Osteoblast (primary cell): ENCODE data around the gene SLC12A5. TPM values are rescaled to one million over a fixed set of nuclear protein-coding genes. Genes with fewer than 3 reads are reported as not detected.

Source experiments
- DNase-seq: peaks from one replicate; pipeline ENCODE4 v3.0.0; 2011; ENCODE audit warnings: low spot score, mixed read lengths; ENCODE audit not compliant: insufficient read length; ENCODE audit errors: missing footprints
- H2AFZ ChIP-seq: 2 replicates; pipeline ENCODE4 v1.6.0; 2011; ENCODE audit warnings: mild to moderate bottlenecking, low read length
- H3K27ac ChIP-seq: 2 replicates; pipeline ENCODE4 v1.5.1; 2011; ENCODE audit warnings: mild to moderate bottlenecking, low read depth, low read length, moderate library complexity
- H3K27me3 ChIP-seq: 2 replicates; pipeline ENCODE4 v1.6.0; 2012; ENCODE audit warnings: mild to moderate bottlenecking, control low read depth, inconsistent platforms, low read length, moderate library complexity; ENCODE audit not compliant: insufficient read depth
- H3K36me3 ChIP-seq: 2 replicates; pipeline ENCODE4 v1.5.1; 2011; ENCODE audit warnings: mild to moderate bottlenecking, low read length, control low read depth, moderate library complexity; ENCODE audit not compliant: insufficient read depth
- H3K4me1 ChIP-seq: 2 replicates; pipeline ENCODE4 v1.5.1; 2011; ENCODE audit warnings: mild to moderate bottlenecking, low read length, control low read depth, moderate library complexity; ENCODE audit not compliant: insufficient read depth
- H3K4me2 ChIP-seq: 2 replicates; pipeline ENCODE4 v1.6.0; 2011; ENCODE audit warnings: mild to moderate bottlenecking, low read length; ENCODE audit not compliant: insufficient read depth
- H3K4me3 ChIP-seq: fragments of 200-600 bp; sonication (generic); 3 replicates; pipeline ENCODE4 v1.5.1; 2012; ENCODE audit warnings: mild to moderate bottlenecking, low read length, inconsistent platforms; ENCODE audit not compliant: insufficient read depth
- H3K79me2 ChIP-seq: 2 replicates; pipeline ENCODE4 v1.6.0; 2012; ENCODE audit warnings: mild to moderate bottlenecking, low read length, control low read depth, inconsistent platforms; ENCODE audit not compliant: insufficient read depth
- H3K9me3 ChIP-seq: 2 replicates; pipeline ENCODE4 v1.5.1; 2011; ENCODE audit warnings: low read depth, low read length, control low read depth
- H4K20me1 ChIP-seq: 2 replicates; pipeline ENCODE4 v1.6.0; 2012; ENCODE audit warnings: mild to moderate bottlenecking, low read length, control low read depth; ENCODE audit not compliant: insufficient read depth
- total RNA-seq: library from RNA; depleted of rRNA; stranded (reverse); fragments of >200 nt; gene quantifications from 2 replicates; pipeline ENCODE4 v1.2.3, GENCODE V29; 2012
- TF ChIP-seq, protein P1 (sequence below): IDR thresholded peaks from 2 replicates; pipeline ENCODE4 v1.5.1; 2011; ENCODE audit warnings: mild to moderate bottlenecking, low read depth, low read length, moderate library complexity; ENCODE audit errors: extremely low read depth

Gene SLC12A5
- total RNA-seq, 1 donor: under 0.01 TPM

DNA sequence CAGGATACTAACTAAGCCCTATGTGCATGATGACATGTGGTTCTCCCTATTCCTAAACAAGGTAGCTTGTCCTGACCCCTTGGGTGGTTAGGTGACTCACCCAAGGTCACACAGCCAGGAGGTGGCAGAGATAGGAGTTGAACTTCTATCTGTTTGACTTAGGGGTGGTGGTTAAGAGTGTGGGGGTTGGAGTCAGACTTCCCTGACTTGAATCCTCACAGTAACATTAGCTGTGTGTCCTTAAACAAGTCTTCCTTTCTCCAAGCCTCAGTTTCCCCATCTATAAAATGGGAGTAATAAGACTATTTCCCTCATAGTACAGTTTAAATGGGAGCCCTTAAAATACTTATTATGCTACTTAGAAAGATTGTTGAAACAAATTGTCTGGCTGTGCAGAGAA lies 21.9 kb downstream of the SLC12A5 start:
- TF ChIP-seq, protein P1, sequence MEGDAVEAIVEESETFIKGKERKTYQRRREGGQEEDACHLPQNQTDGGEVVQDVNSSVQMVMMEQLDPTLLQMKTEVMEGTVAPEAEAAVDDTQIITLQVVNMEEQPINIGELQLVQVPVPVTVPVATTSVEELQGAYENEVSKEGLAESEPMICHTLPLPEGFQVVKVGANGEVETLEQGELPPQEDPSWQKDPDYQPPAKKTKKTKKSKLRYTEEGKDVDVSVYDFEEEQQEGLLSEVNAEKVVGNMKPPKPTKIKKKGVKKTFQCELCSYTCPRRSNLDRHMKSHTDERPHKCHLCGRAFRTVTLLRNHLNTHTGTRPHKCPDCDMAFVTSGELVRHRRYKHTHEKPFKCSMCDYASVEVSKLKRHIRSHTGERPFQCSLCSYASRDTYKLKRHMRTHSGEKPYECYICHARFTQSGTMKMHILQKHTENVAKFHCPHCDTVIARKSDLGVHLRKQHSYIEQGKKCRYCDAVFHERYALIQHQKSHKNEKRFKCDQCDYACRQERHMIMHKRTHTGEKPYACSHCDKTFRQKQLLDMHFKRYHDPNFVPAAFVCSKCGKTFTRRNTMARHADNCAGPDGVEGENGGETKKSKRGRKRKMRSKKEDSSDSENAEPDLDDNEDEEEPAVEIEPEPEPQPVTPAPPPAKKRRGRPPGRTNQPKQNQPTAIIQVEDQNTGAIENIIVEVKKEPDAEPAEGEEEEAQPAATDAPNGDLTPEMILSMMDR: no peak
- Histone ChIP-seq H3K9me3 (no peaks in the 10 kb centered on the region), H3K79me2 (no peaks in the 10 kb centered on the region), H3K4me2 (no peak overlapping the region), H3K4me1 (no peaks in the 10 kb centered on the region), H3K36me3 (no peaks in the 10 kb centered on the region), H2AFZ (no peak overlapping the region), H4K20me1 (no peaks in the 10 kb centered on the region), H3K27me3 (peaks cover 6% of the 10 kb centered on the region), H3K27ac (no peak overlapping the region), H3K4me3 (no peak overlapping the region)
- peak; percentile 39 for DNase-seq

- H3K4me3 ChIP-seq: no peak overlapping the region
- H3K79me2 ChIP-seq: no peaks in the 10 kb centered on the region
- no peak overlapping the region for H3K27ac ChIP-seq
- no peaks in the 10 kb centered on the region for H3K9me3 ChIP-seq
- H4K20me1 ChIP-seq: peaks cover 7% of the 10 kb centered on the region
- H2AFZ ChIP-seq: no peak overlapping the region
- TF ChIP-seq, protein P1: no peak
- peaks cover 11% of the 10 kb centered on the region for H3K27me3 ChIP-seq
- H3K36me3 ChIP-seq: no peaks in the 10 kb centered on the region
- DNase-seq: peak; percentile 87
- H3K4me2 ChIP-seq: no peak overlapping the region
- no peaks in the 10 kb centered on the region for H3K4me1 ChIP-seq
Measured at GRCh38 chr20:46051556-46052308, 22.7 kb downstream of the SLC12A5 start.

DNA sequence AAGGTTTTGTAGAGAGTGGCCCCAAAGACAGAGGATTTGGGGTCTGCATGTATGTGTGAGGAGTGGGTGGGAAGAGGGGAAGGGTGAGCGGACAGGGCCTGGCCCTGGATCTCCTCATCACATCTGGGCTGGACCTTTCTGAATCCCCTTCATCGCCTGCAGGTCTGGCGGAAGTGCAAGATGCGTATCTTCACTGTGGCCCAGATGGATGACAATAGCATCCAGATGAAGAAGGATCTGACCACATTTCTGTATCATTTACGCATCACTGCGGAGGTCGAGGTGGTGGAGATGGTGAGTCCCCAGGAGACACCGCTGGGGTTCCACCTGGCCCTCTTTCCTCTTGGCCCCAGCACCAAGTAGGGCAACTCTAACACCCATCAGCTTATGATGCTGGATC lies 24.4 kb downstream of the SLC12A5 start:
- TF ChIP-seq, protein P1: no peak
- Histone ChIP-seq H3K4me3 (no peak overlapping the region), H4K20me1 (peaks cover 22% of the 10 kb centered on the region), H3K4me2 (no peak overlapping the region), H3K36me3 (no peaks in the 10 kb centered on the region), H3K27ac (no peak overlapping the region), H3K27me3 (peaks cover 26% of the 10 kb centered on the region), H3K79me2 (no peaks in the 10 kb centered on the region), H3K4me1 (peaks cover 5% of the 10 kb centered on the region), H2AFZ (no peak overlapping the region), H3K9me3 (no peaks in the 10 kb centered on the region)
- DNase-seq: peak; percentile 5

GRCh38 chr20:46054606-46055005 lies 25.6 kb downstream of the SLC12A5 start:
- Histone ChIP-seq H3K4me2 (no peak overlapping the region), H3K9me3 (no peaks in the 10 kb centered on the region), H3K36me3 (no peaks in the 10 kb centered on the region), H3K27ac (no peak overlapping the region), H3K4me3 (no peak overlapping the region), H3K4me1 (peaks cover 6% of the 10 kb centered on the region), H3K79me2 (no peaks in the 10 kb centered on the region), H2AFZ (no peak overlapping the region), H4K20me1 (peaks cover 32% of the 10 kb centered on the region), H3K27me3 (peaks cover 23% of the 10 kb centered on the region)
- TF ChIP-seq, protein P1: no peak
- DNase-seq: no peak
